ENCODE results near the gene IMPDH1. TPM values are rescaled to one million over a fixed set of nuclear protein-coding genes. Genes with fewer than 3 reads are reported as not detected.
A peak's percentile ranks its signal among the peaks of the same experiment; 100 is the strongest.

IMPDH1 gene
- total RNA-seq, 1 experiment from 2014 or later: 57.1 TPM

GRCh38 chr7:128391805-128392204 lies 18.0 kb downstream of the IMPDH1 start:
- no peak overlapping the region for H3K4me3 Mint-ChIP-seq (ENCODE audit: low read depth, unreplicated experiment)
- no peaks in the 10 kb centered on the region for H3K9me3 Mint-ChIP-seq (ENCODE audit: low read depth, unreplicated experiment)
- peaks cover 12% of the 10 kb centered on the region for H3K27me3 Mint-ChIP-seq (ENCODE audit: unreplicated experiment)
- no peaks in the 10 kb centered on the region for H3K4me1 Mint-ChIP-seq (ENCODE audit: low read depth, unreplicated experiment)
- no TSS peak for BruUV-seq (replicated peaks)
- CTCF ChIA-PET: no interaction called here
- peaks cover 6% of the 10 kb centered on the region for H3K36me3 Mint-ChIP-seq (ENCODE audit: insufficient read depth, unreplicated experiment)
- intact Hi-C loops (cut with micrococcal nuclease; ENCODE audit: unreplicated experiment): no loop called here
- H3K27ac Mint-ChIP-seq (ENCODE audit: unreplicated experiment): no peak overlapping the region
- no peak for DNase-seq
- no peak for TF ChIP-seq CTCF (IDR thresholded peaks at IDR 0.05; ENCODE audit: unreplicated experiment)

GRCh38 chr7:128390871-128391565 lies 18.8 kb downstream of the IMPDH1 start:
- no peak for TF ChIP-seq CTCF (IDR thresholded peaks at IDR 0.05; ENCODE audit: unreplicated experiment)
- H3K9me3 Mint-ChIP-seq (ENCODE audit: low read depth, unreplicated experiment): no peaks in the 10 kb centered on the region
- no peaks in the 10 kb centered on the region for H3K4me1 Mint-ChIP-seq (ENCODE audit: low read depth, unreplicated experiment)
- no peak overlapping the region for H3K4me3 Mint-ChIP-seq (ENCODE audit: low read depth, unreplicated experiment)
- H3K27ac Mint-ChIP-seq (ENCODE audit: unreplicated experiment): peak overlapping the region; percentile 40
- DNase-seq: no peak
- no TSS peak for BruUV-seq (replicated peaks)
- H3K27me3 Mint-ChIP-seq (ENCODE audit: unreplicated experiment): peaks cover 15% of the 10 kb centered on the region
- peaks cover 6% of the 10 kb centered on the region for H3K36me3 Mint-ChIP-seq (ENCODE audit: insufficient read depth, unreplicated experiment)
- CTCF ChIA-PET: interaction anchor here (1.1 kb wide), 1 partner anchor 44 kb away, joined by 6 read pairs; no protein-coding TSS in a partner anchor
- intact Hi-C loops (cut with micrococcal nuclease; ENCODE audit: unreplicated experiment): no loop called here

- Mint-ChIP-seq H3K4me1 (ENCODE audit: low read depth, unreplicated experiment) (no peaks in the 10 kb centered on the region), H3K27ac (ENCODE audit: unreplicated experiment) (no peak overlapping the region), H3K9me3 (ENCODE audit: low read depth, unreplicated experiment) (no peaks in the 10 kb centered on the region), H3K27me3 (ENCODE audit: unreplicated experiment) (peaks cover 27% of the 10 kb centered on the region), H3K36me3 (ENCODE audit: insufficient read depth, unreplicated experiment) (peaks cover 6% of the 10 kb centered on the region), H3K4me3 (ENCODE audit: low read depth, unreplicated experiment) (no peak overlapping the region)
- DNase-seq: no peak
- intact Hi-C loops (cut with micrococcal nuclease; ENCODE audit: unreplicated experiment): no loop called here
- CTCF ChIA-PET: interaction anchor here (0.6 to 1.7 kb wide), 2 partner anchors 29 to 42 kb away, joined by 3 to 7 read pairs; no protein-coding TSS in a partner anchor
- BruUV-seq (replicated peaks): no TSS peak
- TF ChIP-seq CTCF (IDR thresholded peaks at IDR 0.05; ENCODE audit: unreplicated experiment): no peak
Measured at GRCh38 chr7:128389618-128390329, 20.0 kb downstream of the IMPDH1 start.

- intact Hi-C loops (cut with micrococcal nuclease; ENCODE audit: unreplicated experiment): no loop called here
- DNase-seq: no peak
- H3K4me3 Mint-ChIP-seq (ENCODE audit: low read depth, unreplicated experiment): no peak overlapping the region
- no peaks in the 10 kb centered on the region for H3K9me3 Mint-ChIP-seq (ENCODE audit: low read depth, unreplicated experiment)
- H3K36me3 Mint-ChIP-seq (ENCODE audit: insufficient read depth, unreplicated experiment): peaks cover 1% of the 10 kb centered on the region
- H3K4me1 Mint-ChIP-seq (ENCODE audit: low read depth, unreplicated experiment): no peaks in the 10 kb centered on the region
- peaks cover 28% of the 10 kb centered on the region for H3K27me3 Mint-ChIP-seq (ENCODE audit: unreplicated experiment)
- no peak for TF ChIP-seq CTCF (IDR thresholded peaks at IDR 0.05; ENCODE audit: unreplicated experiment)
- CTCF ChIA-PET: interaction anchor here (0.6 to 2.3 kb wide), 3 partner anchors 28 to 45 kb away, joined by 3 to 11 read pairs (median 7); partner anchors contain the start of gene RBM28
- no peak overlapping the region for H3K27ac Mint-ChIP-seq (ENCODE audit: unreplicated experiment)
- BruUV-seq (replicated peaks): no TSS peak
Measured at GRCh38 chr7:128389085-128389617, 20.6 kb downstream of the IMPDH1 start.
